GM12874 (cell line): ENCODE results near the gene PLEKHB1.

ENCODE experiments used
- CTCF ChIP-seq: IDR thresholded peaks from 2 replicates; pipeline ENCODE4 v1.5.1; 2011; ENCODE audit warnings: low read depth, mild to moderate bottlenecking, control low read depth, low read length, moderate library complexity; ENCODE audit not compliant: insufficient read depth

Gene PLEKHB1

GRCh38 chr11:73622926-73623593, 23.3 kb upstream of the PLEKHB1 start:
- no peak for TF ChIP-seq CTCF

DNA sequence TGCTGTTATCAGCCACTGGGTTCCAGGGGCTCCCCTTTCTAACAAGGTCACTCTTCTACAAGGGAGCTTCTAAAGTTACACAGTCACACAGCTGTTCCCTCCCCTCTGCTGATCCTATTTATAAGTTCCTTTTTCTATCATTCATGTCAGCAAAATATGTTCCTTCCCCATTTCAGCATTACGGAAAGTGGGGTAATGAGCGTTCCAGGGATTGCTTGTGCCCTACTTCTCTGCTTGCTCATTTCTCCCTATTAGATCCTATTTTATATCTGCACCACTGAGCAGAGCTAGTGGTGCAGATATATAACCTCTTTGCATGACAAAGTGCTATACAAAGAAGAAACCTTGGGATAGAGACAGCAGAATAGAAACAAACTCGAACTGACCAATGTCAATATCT, 22.7 kb upstream of the PLEKHB1 start:
- TF ChIP-seq CTCF: no peak

DNA sequence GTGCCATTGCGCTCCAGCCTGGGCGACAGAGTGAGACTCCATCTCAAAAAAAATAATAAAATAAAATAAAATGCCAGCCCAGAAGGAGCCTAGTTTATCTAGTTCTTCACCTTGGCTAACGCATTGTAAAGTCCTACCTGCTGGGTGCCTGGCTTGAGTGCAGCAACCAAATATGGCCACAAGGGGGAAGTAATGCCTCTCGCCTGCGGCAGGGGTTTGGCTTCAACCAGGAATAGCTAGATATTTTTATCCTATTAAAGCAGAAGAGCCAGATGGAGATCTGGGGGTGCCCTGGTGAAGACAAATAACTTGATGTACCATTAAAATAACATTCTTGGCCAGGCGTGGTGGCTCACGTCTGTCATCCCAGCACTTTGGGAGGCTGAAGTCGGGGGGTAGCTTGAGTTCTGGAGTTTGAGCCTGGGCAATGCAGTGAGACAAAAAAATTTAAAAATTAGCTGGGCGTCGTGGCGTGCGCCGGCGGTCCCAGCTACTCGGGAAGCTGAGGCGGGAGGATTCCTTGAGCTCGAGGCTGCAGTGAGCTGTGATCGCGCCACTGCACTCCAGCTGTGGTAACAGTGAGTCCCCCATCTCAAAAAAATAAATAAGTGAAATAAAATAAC, 20.6 kb upstream of the PLEKHB1 start:
- peak; percentile 85 for TF ChIP-seq CTCF

DNA sequence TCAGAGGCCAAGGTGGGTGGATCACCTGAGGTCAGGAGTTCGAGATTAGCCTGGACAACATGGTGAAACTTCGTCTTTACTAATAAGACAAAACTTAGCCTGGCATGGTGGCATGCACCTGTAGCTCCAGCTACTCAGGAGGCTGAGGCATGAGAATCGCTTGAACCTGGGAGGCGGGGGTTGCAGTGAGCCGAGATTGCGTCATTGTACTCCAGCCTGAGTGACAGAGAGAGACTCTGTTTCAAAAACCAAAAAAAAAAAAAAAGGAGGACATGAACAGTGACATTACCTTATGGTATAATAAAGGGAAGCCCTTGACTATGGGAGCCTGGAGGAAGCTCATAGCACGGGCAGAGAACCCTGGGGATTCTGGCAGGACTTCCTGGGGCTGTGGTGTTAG, 16.5 kb upstream of the PLEKHB1 start:
- no peak for TF ChIP-seq CTCF

DNA sequence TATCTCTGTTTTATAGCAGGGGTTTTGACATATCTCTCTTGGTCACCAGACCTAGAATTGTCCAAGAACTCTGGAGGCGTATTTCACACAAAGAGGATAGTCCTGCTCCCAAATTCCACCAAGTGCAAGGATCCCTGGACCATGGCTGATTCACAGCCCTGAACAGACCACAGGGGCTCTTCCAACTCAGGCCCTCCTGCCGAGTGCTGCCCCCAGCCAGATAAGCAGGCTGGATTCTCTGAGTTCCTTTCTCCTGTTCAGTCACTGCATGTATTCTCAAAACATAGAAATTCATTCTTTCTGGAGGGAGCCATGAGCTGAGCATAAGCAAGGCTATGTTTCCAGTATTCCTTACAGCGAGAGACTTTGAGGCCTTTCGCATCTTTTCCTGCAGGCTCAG, 13.4 kb upstream of the PLEKHB1 start:
- no peak for TF ChIP-seq CTCF

- TF ChIP-seq CTCF: no peak
Observed at GRCh38 chr11:73633999-73634398, 12.4 kb upstream of the PLEKHB1 start.

DNA sequence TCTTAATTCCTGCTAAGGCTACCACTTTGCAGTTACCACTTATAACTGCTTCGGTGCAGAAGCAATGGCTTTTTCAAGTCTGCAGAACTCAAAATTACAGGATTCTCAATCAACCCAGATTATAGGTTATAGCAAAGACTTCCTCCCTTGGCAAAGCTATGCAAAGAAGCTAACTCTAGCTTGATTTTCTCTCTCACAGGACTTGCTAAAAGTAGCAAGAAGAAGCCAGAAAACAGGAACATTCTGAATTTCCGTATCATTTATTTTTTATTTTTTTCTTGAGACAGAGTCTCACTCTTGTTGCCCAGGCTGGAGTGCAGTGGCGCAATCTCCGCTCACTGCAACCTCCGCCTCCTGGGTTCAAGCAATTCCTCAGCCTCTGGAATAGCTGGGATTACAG, 10.7 kb upstream of the PLEKHB1 start:
- TF ChIP-seq CTCF: no peak
